DMS79 treated with DMSO at 0.1 percent for 48 hours (cell line): Measurements from ENCODE around the gene RBFOX1.

ENCODE experiments used
- DNase-seq: peaks from one replicate; lab custom pipeline; 2025; lab: John Stamatoyannopoulos, UW

Gene RBFOX1

GRCh38 chr16:7689234-7689633 is 356.6 kb downstream of the RBFOX1 start:
- no peak for DNase-seq

GRCh38 chr16:7691533-7691932 is 358.9 kb downstream of the RBFOX1 start:
- DNase-seq: no peak

GRCh38 chr16:7703672-7704071 is 371.0 kb downstream of the RBFOX1 start:
- DNase-seq: no peak

- DNase-seq: no peak
Observed at GRCh38 chr16:7705885-7706284, 373.2 kb downstream of the RBFOX1 start.

- DNase-seq: no peak
Observed at GRCh38 chr16:7709186-7709585, 376.5 kb downstream of the RBFOX1 start.

GRCh38 chr16:7713244-7713643 is 380.6 kb downstream of the RBFOX1 start:
- no peak for DNase-seq

GRCh38 chr16:7714775-7715174 is 382.1 kb downstream of the RBFOX1 start:
- no peak for DNase-seq

GRCh38 chr16:7716660-7717550 is 384.3 kb downstream of the RBFOX1 start:
- no peak for DNase-seq

GRCh38 chr16:7722761-7723160 is 390.1 kb downstream of the RBFOX1 start:
- DNase-seq: no peak

GRCh38 chr16:7731141-7731540 is 398.5 kb downstream of the RBFOX1 start:
- DNase-seq: no peak

- DNase-seq: no peak
Observed at GRCh38 chr16:7736138-7736665, 403.6 kb downstream of the RBFOX1 start.

GRCh38 chr16:7742626-7743025 is 410.0 kb downstream of the RBFOX1 start:
- DNase-seq: no peak

GRCh38 chr16:7744546-7745264 is 412.1 kb downstream of the RBFOX1 start:
- DNase-seq: no peak

GRCh38 chr16:7745276-7745675 is 412.6 kb downstream of the RBFOX1 start:
- no peak for DNase-seq

GRCh38 chr16:7746941-7747340 is 414.3 kb downstream of the RBFOX1 start:
- DNase-seq: peak; percentile 3

- DNase-seq: no peak
Observed at GRCh38 chr16:7748522-7748921, 415.9 kb downstream of the RBFOX1 start.

GRCh38 chr16:7755347-7755882 is 422.8 kb downstream of the RBFOX1 start:
- DNase-seq: peak; percentile 33
